Kasumi-1 (cell line): ENCODE measurements around the gene PLA2G4B.

Experiments used
- DNase-seq, 2 experiments: peaks; one replicate each; lab custom pipeline; 2025; lab: John Stamatoyannopoulos, UW

Gene PLA2G4B

GRCh38 chr15:41849861-41850260 lies 11.2 kb downstream of the PLA2G4B start:
- no peak for DNase-seq

GRCh38 chr15:41850482-41851166 lies 12.0 kb downstream of the PLA2G4B start:
- DNase-seq, result no peak

GRCh38 chr15:41851167-41851523 lies 12.5 kb downstream of the PLA2G4B start:
- no peak for DNase-seq

- no peak for DNase-seq
Measured at GRCh38 chr15:41851755-41852370, 13.2 kb downstream of the PLA2G4B start.

- no peak for DNase-seq
Measured at GRCh38 chr15:41852736-41853590, 14.3 kb downstream of the PLA2G4B start.

- no peak for DNase-seq
Measured at GRCh38 chr15:41853831-41854230, 15.2 kb downstream of the PLA2G4B start.

- DNase-seq, result no peak
Measured at GRCh38 chr15:41854443-41854842, 15.8 kb downstream of the PLA2G4B start.

GRCh38 chr15:41855261-41855961 lies 16.8 kb downstream of the PLA2G4B start:
- no peak for DNase-seq

- no peak for DNase-seq
Measured at GRCh38 chr15:41856262-41856661, 17.6 kb downstream of the PLA2G4B start.

GRCh38 chr15:41856716-41857115 lies 18.1 kb downstream of the PLA2G4B start:
- no peak for DNase-seq

GRCh38 chr15:41857316-41857715 lies 18.7 kb downstream of the PLA2G4B start:
- DNase-seq, result no peak

- DNase-seq, result no peak
Measured at GRCh38 chr15:41858756-41859155, 20.1 kb downstream of the PLA2G4B start.

- no peak for DNase-seq
Measured at GRCh38 chr15:41860049-41860828, 21.6 kb downstream of the PLA2G4B start.

- DNase-seq, result no peak
Measured at GRCh38 chr15:41861736-41862356, 23.2 kb downstream of the PLA2G4B start.

- no peak for DNase-seq
Measured at GRCh38 chr15:41862515-41863116, 24.0 kb downstream of the PLA2G4B start.

GRCh38 chr15:41865490-41866055 lies 26.9 kb downstream of the PLA2G4B start:
- no peak for DNase-seq

- no peak for DNase-seq
Measured at GRCh38 chr15:41866263-41866703, 27.6 kb downstream of the PLA2G4B start.

- DNase-seq, result no peak
Measured at GRCh38 chr15:41866872-41867579, 28.4 kb downstream of the PLA2G4B start.

- no peak for DNase-seq
Measured at GRCh38 chr15:41868321-41868720, 29.7 kb downstream of the PLA2G4B start.
